Measurements from ENCODE around the gene NRCAM.

DNA sequence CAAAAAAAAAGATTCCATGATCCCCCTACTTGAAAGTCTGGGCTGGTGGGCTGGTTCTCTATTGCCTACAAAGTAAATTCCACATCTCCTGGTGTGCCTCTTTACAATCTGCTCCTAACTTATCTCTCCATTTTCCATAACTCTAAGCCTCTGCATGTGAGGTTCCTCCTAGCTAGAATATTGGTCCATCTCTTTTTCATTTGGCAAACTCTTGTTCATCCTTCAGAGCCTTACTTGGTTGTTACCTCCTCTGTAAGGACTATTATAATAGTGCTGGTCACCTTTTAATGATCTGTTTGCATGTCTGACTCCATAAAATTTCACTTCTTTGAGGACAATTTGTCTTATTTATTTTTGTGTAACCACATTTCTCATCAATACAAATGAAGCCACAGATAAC is 1.6 kb upstream of the NRCAM start:
- TF ChIP-seq, protein P1, sequence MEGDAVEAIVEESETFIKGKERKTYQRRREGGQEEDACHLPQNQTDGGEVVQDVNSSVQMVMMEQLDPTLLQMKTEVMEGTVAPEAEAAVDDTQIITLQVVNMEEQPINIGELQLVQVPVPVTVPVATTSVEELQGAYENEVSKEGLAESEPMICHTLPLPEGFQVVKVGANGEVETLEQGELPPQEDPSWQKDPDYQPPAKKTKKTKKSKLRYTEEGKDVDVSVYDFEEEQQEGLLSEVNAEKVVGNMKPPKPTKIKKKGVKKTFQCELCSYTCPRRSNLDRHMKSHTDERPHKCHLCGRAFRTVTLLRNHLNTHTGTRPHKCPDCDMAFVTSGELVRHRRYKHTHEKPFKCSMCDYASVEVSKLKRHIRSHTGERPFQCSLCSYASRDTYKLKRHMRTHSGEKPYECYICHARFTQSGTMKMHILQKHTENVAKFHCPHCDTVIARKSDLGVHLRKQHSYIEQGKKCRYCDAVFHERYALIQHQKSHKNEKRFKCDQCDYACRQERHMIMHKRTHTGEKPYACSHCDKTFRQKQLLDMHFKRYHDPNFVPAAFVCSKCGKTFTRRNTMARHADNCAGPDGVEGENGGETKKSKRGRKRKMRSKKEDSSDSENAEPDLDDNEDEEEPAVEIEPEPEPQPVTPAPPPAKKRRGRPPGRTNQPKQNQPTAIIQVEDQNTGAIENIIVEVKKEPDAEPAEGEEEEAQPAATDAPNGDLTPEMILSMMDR (IDR thresholded peaks at IDR 0.05), result no peak
- no peak for TF ChIP-seq POLR2A (IDR thresholded peaks at IDR 0.05)

All from lower leg skin (tissue), 3 donors.